Measurements from ENCODE around the gene DAAM1.

DAAM1 gene

DNA sequence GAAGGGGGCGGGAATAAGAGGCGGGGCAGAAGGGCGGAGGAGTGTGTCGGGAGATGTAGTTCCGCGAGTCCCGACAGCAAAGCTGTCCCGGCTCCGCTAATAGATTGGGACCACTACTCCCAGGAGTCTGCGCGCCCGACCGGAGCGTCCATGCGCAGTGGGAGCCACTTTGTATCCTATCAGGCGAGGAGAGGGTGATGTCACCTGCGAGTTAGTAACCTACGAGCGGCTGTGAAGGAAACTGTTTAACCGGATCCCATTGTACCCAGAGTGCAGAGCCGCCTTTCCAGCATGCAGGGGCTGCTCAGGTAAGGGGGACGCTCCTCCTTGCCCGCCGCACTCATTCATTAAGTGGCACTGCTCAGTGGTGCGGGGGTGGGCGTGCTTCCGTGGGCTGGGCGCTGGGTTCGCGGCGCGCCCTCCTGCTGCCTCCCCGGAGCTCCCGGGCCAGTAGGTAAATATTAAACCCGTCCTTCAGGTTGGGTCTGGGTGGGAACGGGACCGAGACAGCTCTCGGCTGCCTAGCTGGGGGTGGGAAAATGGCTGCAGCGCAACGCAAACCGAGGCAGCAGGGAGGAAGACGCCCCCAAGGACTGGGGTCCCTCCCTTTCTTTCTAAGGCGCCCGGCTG is at the start of gene DAAM1:
TSS of gene DAAM1 (plus strand) at position 207 of the 630 bp plus-strand sequence. CDS start 74,811 bp downstream, outside the sequence.
- DNase-seq = peak; percentile 99

DNA sequence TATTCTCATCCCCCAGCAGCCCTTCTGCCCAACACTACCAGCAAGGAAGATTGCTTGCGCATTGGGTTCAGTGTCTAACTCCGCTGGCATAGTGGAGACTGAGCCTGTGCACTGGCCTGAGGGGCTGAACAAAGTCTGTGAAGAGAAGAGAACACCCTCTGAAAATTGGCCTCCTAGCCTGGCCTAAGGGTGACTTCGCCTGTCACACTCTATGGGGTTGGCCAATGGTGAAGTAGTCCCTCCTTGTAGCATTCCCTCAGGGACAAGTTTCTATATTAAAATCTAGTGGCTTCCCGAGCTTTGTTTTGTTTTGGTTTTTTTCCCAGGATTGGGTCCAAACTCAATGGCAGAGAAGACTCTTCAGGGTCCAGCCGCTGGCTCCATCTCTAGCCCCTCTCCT is 49.1 kb upstream of the DAAM1 start:
- DNase-seq = no peak

GRCh38 chr14:59140106-59140843 is 48.2 kb upstream of the DAAM1 start:
- no peak for DNase-seq

- no peak for DNase-seq
These were observed 42.0 kb upstream of the DAAM1 start for GRCh38 chr14:59146484-59146883.

DNA sequence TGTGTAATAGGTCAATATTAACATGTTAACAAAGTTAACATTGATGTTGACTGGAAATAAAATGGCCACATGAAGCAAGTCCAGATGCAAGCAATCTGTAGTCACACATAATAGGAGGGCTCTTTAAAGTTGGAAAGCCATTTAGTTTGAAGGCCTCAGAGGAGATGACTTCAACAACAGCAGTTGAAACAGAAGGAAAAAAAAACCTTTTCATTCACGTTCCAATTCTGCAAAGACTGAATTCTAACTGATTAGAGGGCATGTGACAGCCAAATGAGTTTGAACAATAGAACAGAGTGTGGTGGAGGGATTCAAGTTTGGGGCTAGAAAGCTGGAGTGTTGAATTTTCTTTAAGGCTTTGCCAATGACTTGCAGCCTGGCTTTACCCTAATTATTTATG is 41.5 kb upstream of the DAAM1 start:
- no peak for DNase-seq

GRCh38 chr14:59148334-59148900 is 40.0 kb upstream of the DAAM1 start:
- no peak for DNase-seq

- peak; percentile 9 for DNase-seq
These were observed 37.5 kb upstream of the DAAM1 start for GRCh38 chr14:59150990-59151389.

- peak; percentile 6 for DNase-seq
These were observed 34.1 kb upstream of the DAAM1 start for GRCh38 chr14:59154373-59154772.

- no peak for DNase-seq
These were observed 32.6 kb upstream of the DAAM1 start for GRCh38 chr14:59155886-59156285.

- DNase-seq = no peak
These were observed 29.3 kb upstream of the DAAM1 start for GRCh38 chr14:59159169-59159568.

DNA sequence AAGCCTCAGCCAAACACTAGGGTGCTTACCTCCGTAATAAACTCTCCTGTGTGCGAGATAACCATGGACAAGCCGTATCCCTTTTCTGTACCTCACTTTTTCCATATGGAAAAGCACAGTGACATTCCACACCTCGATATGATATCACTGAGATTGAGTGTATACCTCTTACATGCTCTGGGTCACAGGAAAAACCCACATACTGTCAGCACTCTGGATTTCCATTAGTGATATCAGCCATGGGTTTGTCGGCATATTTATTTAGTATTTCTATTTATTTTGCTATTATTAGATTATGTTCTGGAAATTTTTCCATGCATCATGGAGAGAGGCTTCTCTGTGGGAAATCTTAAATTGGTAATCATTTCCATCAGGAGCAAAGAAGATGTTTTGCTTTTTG is 28.0 kb upstream of the DAAM1 start:
- no peak for DNase-seq

DNA sequence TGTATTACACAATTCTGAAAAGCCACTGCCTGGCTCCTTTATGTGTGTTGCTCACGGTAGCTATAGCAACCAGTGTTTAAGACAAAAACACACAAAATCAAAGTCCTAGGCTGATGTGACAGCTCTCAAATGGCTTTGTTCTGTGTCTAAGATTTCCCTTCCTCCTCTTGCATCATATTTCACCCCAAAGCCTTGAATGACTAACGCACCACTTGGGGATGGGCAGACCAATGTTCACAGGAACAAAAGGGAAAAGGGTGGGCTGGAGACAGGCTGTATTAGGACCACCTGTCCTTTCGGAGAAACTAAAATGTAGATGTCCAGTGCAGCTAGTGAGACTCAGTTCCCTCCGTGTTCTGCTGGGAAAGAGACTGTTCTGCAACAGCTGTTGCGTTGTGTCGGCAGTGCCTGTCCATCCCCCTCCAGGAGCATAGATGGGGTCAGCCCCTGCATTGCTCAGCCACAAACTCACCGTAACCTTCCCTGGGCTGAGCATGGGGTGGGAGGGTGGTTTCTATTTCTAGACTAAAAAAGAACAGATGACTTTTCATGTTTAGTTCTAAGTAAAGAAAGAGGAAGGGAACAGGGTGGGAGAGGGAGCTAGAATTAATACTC is 26.8 kb upstream of the DAAM1 start:
- DNase-seq = peak; percentile 23

- DNase-seq = no peak
These were observed 22.2 kb upstream of the DAAM1 start for GRCh38 chr14:59166258-59166657.

- no peak for DNase-seq
These were observed 13.1 kb upstream of the DAAM1 start for GRCh38 chr14:59175404-59175803.

GRCh38 chr14:59176765-59177164 is 11.7 kb upstream of the DAAM1 start:
- no peak for DNase-seq

GRCh38 chr14:59177262-59177661 is 11.2 kb upstream of the DAAM1 start:
- no peak for DNase-seq

GRCh38 chr14:59181791-59182190 is 6.7 kb upstream of the DAAM1 start:
- DNase-seq = peak; percentile 45

DNA sequence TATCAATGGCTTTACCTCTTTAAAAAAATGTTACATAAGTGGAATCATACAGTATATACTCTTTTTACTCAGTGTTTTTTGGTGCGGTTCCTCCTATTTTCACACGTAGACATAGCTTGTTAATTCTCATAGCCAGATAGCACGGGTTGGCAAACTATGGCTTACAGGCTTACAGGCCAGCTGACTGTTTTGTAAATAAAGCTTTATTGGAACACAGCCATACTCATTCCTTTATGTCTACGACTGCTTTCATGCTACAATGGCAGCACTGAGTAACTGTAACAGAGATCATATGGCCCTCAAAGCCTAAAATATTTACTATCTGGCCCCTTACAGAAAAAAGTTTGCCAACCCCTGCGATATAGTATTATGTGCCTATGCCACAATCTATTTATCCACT is 5.8 kb upstream of the DAAM1 start:
- DNase-seq = no peak

GRCh38 chr14:59183150-59183549 is 5.3 kb upstream of the DAAM1 start:
- no peak for DNase-seq

DNA sequence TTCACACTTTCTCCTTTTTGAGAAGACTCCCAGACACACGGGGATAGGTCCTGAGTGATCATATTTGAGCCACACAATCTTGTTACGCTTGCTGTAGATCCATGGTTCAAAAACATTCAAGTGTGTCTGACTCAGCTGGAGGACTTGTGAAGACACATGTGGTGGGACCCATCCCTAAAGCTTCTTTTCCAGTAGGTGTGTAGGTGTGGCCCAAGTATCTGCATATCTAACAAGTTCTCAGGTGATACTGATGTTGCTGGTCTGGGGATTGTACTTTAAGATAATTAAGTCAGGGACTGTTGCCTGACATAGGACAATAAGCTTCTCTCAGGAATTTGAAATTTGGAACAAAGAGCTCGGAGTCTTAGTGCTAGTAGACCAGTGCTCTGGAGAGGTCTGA is 4.1 kb upstream of the DAAM1 start:
- no peak for DNase-seq

DNA sequence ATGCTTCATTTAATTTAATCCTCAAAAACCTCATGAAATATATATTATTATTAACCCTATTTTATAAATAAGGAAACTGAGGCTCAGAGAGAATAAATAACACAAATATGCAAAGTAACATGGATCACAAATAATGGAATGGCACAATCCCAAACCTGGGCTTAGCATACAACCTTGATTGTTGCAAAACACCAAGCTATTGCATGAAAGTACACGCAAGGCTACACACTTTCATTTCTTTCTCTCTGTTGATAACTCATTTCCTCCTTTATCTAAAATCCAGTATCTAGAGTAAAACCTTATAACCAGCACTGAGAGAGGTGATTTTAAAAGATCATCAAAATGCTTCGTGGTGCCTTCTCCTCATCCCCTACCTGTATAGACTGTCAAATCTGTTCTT is 2.8 kb upstream of the DAAM1 start:
- no peak for DNase-seq

DNA sequence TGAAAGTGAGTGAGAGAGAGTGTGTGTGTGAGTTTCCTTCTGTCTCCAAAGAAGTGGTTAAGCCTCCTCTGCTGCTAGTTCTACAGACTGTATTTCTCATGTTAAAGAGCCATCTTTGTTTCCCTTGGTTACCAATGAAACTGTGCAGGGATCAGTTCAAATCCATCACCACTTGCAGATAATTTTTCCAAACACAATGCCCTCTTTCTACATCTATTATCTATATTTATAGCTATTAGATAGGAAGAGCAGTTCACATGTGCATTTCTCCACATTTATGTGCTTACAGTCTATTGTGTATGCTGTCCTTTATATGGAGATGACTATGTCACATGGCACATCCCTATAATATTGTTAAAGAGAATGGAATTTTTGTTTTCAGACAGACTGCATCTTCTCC is 2.2 kb upstream of the DAAM1 start:
- DNase-seq = no peak

- DNase-seq = no peak
These were observed 1.3 kb upstream of the DAAM1 start for GRCh38 chr14:59187118-59187517.

Measured in hematopoietic multipotent progenitor cell treated with erythropoietin and hydrocortisone succinate and interleukin-3 and kit ligand, for 4 days (in vitro differentiated cells).